Astrocyte (in vitro differentiated cells and primary cell): ENCODE results near the gene PRF1. TPM values are rescaled to one million over a fixed set of nuclear protein-coding genes. Genes with fewer than 3 reads are reported as not detected.
"Not testable (repeated sequence)": the region's sequence is repeated elsewhere in the genome, so short reads cannot be mapped to it uniquely, and the experiment has no call there.

ENCODE experiments used
- DNase-seq: peaks from one replicate; pipeline ENCODE4 v3.0.0-alpha.2; 2010; ENCODE audit warnings: low read depth
- FAIRE-seq: peaks from 2 replicates; lab custom pipeline; 2011; peaks lifted over from hg19 to GRCh38; lab: Jason Lieb, UNC
- H2AFZ ChIP-seq: 2 replicates; pipeline ENCODE4 v1.6.0; 2012; ENCODE audit warnings: low read depth, low read length, inconsistent platforms
- H3K27ac ChIP-seq: 2 replicates; pipeline ENCODE4 v1.5.1; 2011; ENCODE audit warnings: low read depth, low read length, inconsistent platforms
- H3K27me3 ChIP-seq: 2 replicates; pipeline ENCODE4 v1.6.0; 2011; ENCODE audit warnings: low read length, inconsistent platforms; ENCODE audit not compliant: insufficient read depth
- H3K36me3 ChIP-seq: 2 replicates; pipeline ENCODE4 v1.5.1; 2011; ENCODE audit warnings: low read length, inconsistent platforms; ENCODE audit not compliant: insufficient read depth
- H3K4me1 ChIP-seq: 2 replicates; pipeline ENCODE4 v1.5.1; 2011; ENCODE audit warnings: low read length, inconsistent platforms; ENCODE audit not compliant: insufficient read depth
- H3K4me2 ChIP-seq: 2 replicates; pipeline ENCODE4 v1.6.0; 2012; ENCODE audit warnings: low read length, inconsistent platforms
- H3K4me3 ChIP-seq: 2 replicates; pipeline ENCODE4 v1.5.1; 2011; ENCODE audit warnings: low read depth, mild to moderate bottlenecking, low read length, inconsistent platforms; ENCODE audit not compliant: insufficient read depth
- H3K79me2 ChIP-seq: 2 replicates; pipeline ENCODE4 v1.6.0; 2012; ENCODE audit warnings: mild to moderate bottlenecking, low read length, inconsistent platforms; ENCODE audit not compliant: insufficient read depth
- H3K9ac ChIP-seq: 2 replicates; pipeline ENCODE4 v1.6.0; 2012; ENCODE audit warnings: mild to moderate bottlenecking, low read length, inconsistent platforms
- H3K9me3 ChIP-seq: 2 replicates; pipeline ENCODE4 v1.5.1; 2012; ENCODE audit warnings: low read depth, mild to moderate bottlenecking, low read length, inconsistent platforms; ENCODE audit not compliant: insufficient read depth
- H4K20me1 ChIP-seq: 2 replicates; pipeline ENCODE4 v1.6.0; 2012; ENCODE audit warnings: low read length, inconsistent platforms; ENCODE audit not compliant: insufficient read depth
- H3K27ac Mint-ChIP-seq: one replicate; pipeline ENCODE4 v1.8.0; 2021; ENCODE audit warnings: mild to moderate bottlenecking, mixed read lengths; ENCODE audit not compliant: unreplicated experiment
- H3K27me3 Mint-ChIP-seq: one replicate; pipeline ENCODE4 v1.8.0; 2021; ENCODE audit warnings: low read depth, mixed read lengths; ENCODE audit not compliant: unreplicated experiment
- H3K36me3 Mint-ChIP-seq: one replicate; pipeline ENCODE4 v1.8.0; 2021; ENCODE audit warnings: low read depth, mixed read lengths; ENCODE audit not compliant: unreplicated experiment
- H3K4me1 Mint-ChIP-seq: one replicate; pipeline ENCODE4 v1.8.0; 2021; ENCODE audit warnings: low read depth, mixed read lengths; ENCODE audit not compliant: unreplicated experiment
- H3K4me3 Mint-ChIP-seq: one replicate; pipeline ENCODE4 v1.8.0; 2021; ENCODE audit warnings: mild to moderate bottlenecking, moderate library complexity, mixed read lengths; ENCODE audit not compliant: unreplicated experiment
- H3K9me3 Mint-ChIP-seq: one replicate; pipeline ENCODE4 v1.8.0; 2021; ENCODE audit warnings: mild to moderate bottlenecking, mixed read lengths; ENCODE audit not compliant: unreplicated experiment
- EZH2 ChIP-seq: IDR thresholded peaks from 2 replicates; pipeline ENCODE4 v1.6.1; 2012; ENCODE audit warnings: mild to moderate bottlenecking, low read length, inconsistent platforms; ENCODE audit not compliant: insufficient read depth
- total RNA-seq: library from RNA; stranded (reverse); gene quantifications from 2 replicates; pipeline ENCODE4 v1.2.1, GENCODE V29; 2021
- TF ChIP-seq, protein P1 (sequence below): IDR thresholded peaks from 2 replicates; pipeline ENCODE4 v1.5.1; 2011; ENCODE audit warnings: low read depth, mild to moderate bottlenecking, inconsistent platforms, low read length, moderate library complexity; ENCODE audit not compliant: insufficient read depth

PRF1 gene
- total RNA-seq, 1 donor from 2014 or later, result 0.16 TPM

DNA sequence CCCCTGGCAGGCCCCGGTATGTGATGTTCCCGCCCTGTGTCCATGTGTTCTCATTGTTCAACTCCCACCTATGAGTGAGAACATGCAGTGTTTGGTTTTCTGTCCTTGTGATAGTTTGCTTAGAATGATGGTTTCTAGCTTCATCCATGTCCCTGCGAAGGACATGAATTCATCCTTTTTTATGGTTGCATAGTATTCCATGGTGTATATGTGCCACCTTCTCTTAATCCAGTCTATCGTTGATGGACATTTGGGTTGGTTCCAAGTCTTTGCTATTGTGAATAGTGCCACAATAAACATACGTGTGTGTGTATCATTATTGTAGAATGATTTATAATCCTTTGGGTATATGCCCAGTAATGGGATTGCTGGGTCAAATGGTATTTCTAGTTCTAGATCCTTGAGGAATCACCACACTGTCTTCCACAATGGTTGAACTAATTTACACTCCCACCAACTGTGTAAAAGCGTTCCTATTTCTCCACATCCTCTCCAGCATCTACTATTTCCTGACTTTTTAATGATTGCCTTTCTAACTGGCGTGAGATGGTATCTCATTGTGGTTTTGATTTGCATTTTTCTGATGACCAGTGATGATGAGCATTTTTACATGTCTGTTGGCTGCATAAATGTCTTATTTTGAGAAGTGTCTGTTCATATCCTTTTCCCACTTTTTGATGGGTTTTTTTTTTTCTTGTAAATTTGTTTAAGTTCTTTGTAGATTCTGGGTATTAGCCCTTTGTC, 37.3 kb upstream of the PRF1 start:
- H3K27me3 ChIP-seq, H3K4me3 ChIP-seq, H3K27me3 Mint-ChIP-seq, DNase-seq, H3K9me3 ChIP-seq, H3K27ac ChIP-seq, H3K9ac ChIP-seq, H3K4me3 Mint-ChIP-seq, H3K36me3 ChIP-seq, H3K4me1 Mint-ChIP-seq, H2AFZ ChIP-seq, H3K4me1 ChIP-seq, H3K79me2 ChIP-seq, H3K36me3 Mint-ChIP-seq, H3K27ac Mint-ChIP-seq, FAIRE-seq, H4K20me1 ChIP-seq, H3K4me2 ChIP-seq: not testable (repeated sequence)
- peaks cover 16% of the 10 kb centered on the region for H3K9me3 Mint-ChIP-seq

DNA sequence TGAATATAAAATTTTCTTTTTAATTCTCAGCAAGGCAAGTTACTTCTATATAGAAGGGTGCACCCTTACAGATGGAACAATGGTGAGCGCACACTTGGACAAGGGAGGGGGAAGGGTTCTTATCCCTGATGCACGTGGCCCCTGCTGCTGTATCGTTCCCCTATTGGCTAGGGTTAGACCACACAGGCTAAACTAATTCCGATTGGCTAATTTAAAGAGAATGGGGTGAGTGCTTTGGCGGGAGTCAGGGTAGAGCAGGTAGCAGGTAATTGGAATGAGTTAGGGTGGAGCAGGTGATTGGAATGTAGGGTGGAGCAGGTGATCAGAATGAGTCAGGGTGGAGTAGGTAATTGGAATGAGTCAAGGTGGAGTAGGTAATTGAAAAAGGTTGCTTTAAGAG, 32.0 kb upstream of the PRF1 start:
- H2AFZ ChIP-seq, H3K27me3 Mint-ChIP-seq, H3K79me2 ChIP-seq, H3K4me1 Mint-ChIP-seq, H3K4me1 ChIP-seq, H3K4me2 ChIP-seq, H3K36me3 Mint-ChIP-seq, H3K27ac ChIP-seq, H3K4me3 ChIP-seq, H3K27me3 ChIP-seq, H3K27ac Mint-ChIP-seq, H3K36me3 ChIP-seq, FAIRE-seq, DNase-seq, H4K20me1 ChIP-seq, H3K9me3 Mint-ChIP-seq, H3K9ac ChIP-seq, H3K9me3 ChIP-seq, H3K4me3 Mint-ChIP-seq: not testable (repeated sequence)

- H3K4me3 Mint-ChIP-seq, result no peak overlapping the region
- no peak for DNase-seq
- no peak overlapping the region for H3K27ac Mint-ChIP-seq
- TF ChIP-seq EZH2, result no peak
- TF ChIP-seq, protein P1, sequence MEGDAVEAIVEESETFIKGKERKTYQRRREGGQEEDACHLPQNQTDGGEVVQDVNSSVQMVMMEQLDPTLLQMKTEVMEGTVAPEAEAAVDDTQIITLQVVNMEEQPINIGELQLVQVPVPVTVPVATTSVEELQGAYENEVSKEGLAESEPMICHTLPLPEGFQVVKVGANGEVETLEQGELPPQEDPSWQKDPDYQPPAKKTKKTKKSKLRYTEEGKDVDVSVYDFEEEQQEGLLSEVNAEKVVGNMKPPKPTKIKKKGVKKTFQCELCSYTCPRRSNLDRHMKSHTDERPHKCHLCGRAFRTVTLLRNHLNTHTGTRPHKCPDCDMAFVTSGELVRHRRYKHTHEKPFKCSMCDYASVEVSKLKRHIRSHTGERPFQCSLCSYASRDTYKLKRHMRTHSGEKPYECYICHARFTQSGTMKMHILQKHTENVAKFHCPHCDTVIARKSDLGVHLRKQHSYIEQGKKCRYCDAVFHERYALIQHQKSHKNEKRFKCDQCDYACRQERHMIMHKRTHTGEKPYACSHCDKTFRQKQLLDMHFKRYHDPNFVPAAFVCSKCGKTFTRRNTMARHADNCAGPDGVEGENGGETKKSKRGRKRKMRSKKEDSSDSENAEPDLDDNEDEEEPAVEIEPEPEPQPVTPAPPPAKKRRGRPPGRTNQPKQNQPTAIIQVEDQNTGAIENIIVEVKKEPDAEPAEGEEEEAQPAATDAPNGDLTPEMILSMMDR, result no peak
- H2AFZ ChIP-seq, result no peak overlapping the region
- no peaks in the 10 kb centered on the region for H3K36me3 ChIP-seq
- peaks cover 12% of the 10 kb centered on the region for H3K9me3 Mint-ChIP-seq
- H3K4me1 ChIP-seq, result no peaks in the 10 kb centered on the region
- peaks cover 9% of the 10 kb centered on the region for H3K4me1 Mint-ChIP-seq
- no peaks in the 10 kb centered on the region for H3K9me3 ChIP-seq
- no peaks in the 10 kb centered on the region for H3K79me2 ChIP-seq
- no peaks in the 10 kb centered on the region for H3K27me3 ChIP-seq
- no peak for FAIRE-seq
- peaks cover 3% of the 10 kb centered on the region for H3K36me3 Mint-ChIP-seq
- H3K27ac ChIP-seq, result no peak overlapping the region
- no peak overlapping the region for H3K9ac ChIP-seq
- H3K4me2 ChIP-seq, result no peak overlapping the region
- no peak overlapping the region for H3K4me3 ChIP-seq
- peaks cover 2% of the 10 kb centered on the region for H3K27me3 Mint-ChIP-seq
- H4K20me1 ChIP-seq, result no peaks in the 10 kb centered on the region
Observed at GRCh38 chr10:70634011-70634410, 31.5 kb upstream of the PRF1 start.

GRCh38 chr10:70631735-70632134, 29.2 kb upstream of the PRF1 start:
- H3K36me3 ChIP-seq, H3K27ac Mint-ChIP-seq, H4K20me1 ChIP-seq, H3K36me3 Mint-ChIP-seq, H3K27ac ChIP-seq, DNase-seq, H3K4me3 Mint-ChIP-seq, H3K79me2 ChIP-seq, FAIRE-seq, H3K4me2 ChIP-seq, H3K9ac ChIP-seq, H3K9me3 ChIP-seq, H3K27me3 Mint-ChIP-seq, H3K4me1 Mint-ChIP-seq, H3K27me3 ChIP-seq, H3K4me3 ChIP-seq, H3K4me1 ChIP-seq, H2AFZ ChIP-seq: not testable (repeated sequence)
- H3K9me3 Mint-ChIP-seq, result peaks cover 16% of the 10 kb centered on the region
